K562 (cell line): Measurements from ENCODE around the gene CLEC2D. TPM values are rescaled to one million over a fixed set of nuclear protein-coding genes. Genes with fewer than 3 reads are reported as not detected.

Experiments
- MBD1 ChIP-seq: fragments of 250-450 bp; sonication (Bioruptor Pico); IDR thresholded peaks from 2 replicates; pipeline ENCODE4 v1.8.0; 2022; ENCODE audit warnings: inconsistent platforms
- MXD1 ChIP-seq: fragments of 250-450 bp; sonication (Bioruptor Pico); IDR thresholded peaks from 2 replicates; pipeline ENCODE4 v1.8.0; 2021; ENCODE audit warnings: borderline replicate concordance, mild to moderate bottlenecking, moderate library complexity; ENCODE audit not compliant: poor library complexity, severe bottlenecking
- TSHZ1 ChIP-seq: fragments of 250-450 bp; sonication (Bioruptor Pico); IDR thresholded peaks from 2 replicates; pipeline ENCODE4 v1.4.0; 2020; ENCODE audit warnings: mild to moderate bottlenecking, moderate library complexity
- ZNF197 ChIP-seq: fragments of 200-800 bp; sonication (Bioruptor generic); IDR thresholded peaks from 2 replicates; pipeline ENCODE4 v1.6.1; 2016; ENCODE audit warnings: low read depth, missing genetic modification characterization, missing compliant biosample characterization
- ZNF384 ChIP-seq: IDR thresholded peaks from 2 replicates; pipeline ENCODE4 v1.6.1; 2012; ENCODE audit warnings: low read depth, low read length, improper control_type of control experiment
- ZNF830 ChIP-seq: fragments of 250-450 bp; sonication (Bioruptor Pico); IDR thresholded peaks from 2 replicates; pipeline ENCODE4 v1.5.0; 2021; ENCODE audit warnings: mild to moderate bottlenecking
- polyA plus RNA-seq, 8 experiments: library from polyadenylated mRNA; depleted of rRNA in 4 of 8; stranded (reverse) in 5 of 8; unstranded in 3 of 8; fragments of >200 nt; fragmentation: Nextera tagmentation in 2 of 8; fragmentation: Illumina TruSeq in 1 of 8; extraction: Ambion mirVana in 2 of 8; extraction: Trizol in 1 of 8; gene quantifications; 2 replicates each; pipeline versions ENCODE4 v1.2.1 to v1.2.3, GENCODE V29; 2011 to 2014; ENCODE audit warnings: inconsistent platforms in 1 of 8, missing spikeins in 1 of 8
- total RNA-seq, 7 experiments: library from RNA; depleted of rRNA in 6 of 7; stranded (reverse); fragments of >200 nt in 6 of 7; fragmentation: Illumina TruSeq in 2 of 7; extraction: Trizol in 2 of 7; gene quantifications; 2 replicates each; pipeline versions ENCODE4 v1.2.1 to v1.2.3, GENCODE V29; 2011 to 2021; ENCODE audit warnings: low replicate concordance in 1 of 7
- TF ChIP-seq, protein P1 (sequence below), 2 experiments: fragments of 450-650 bp; IDR thresholded peaks; 2 replicates each; pipeline ENCODE4 v1.6.1; 2018; ENCODE audit warnings: mild to moderate bottlenecking in 2 of 2, low read depth in 1 of 2; ENCODE audit not compliant: partially characterized antibody in 2 of 2
- TF ChIP-seq, protein P2 (sequence below), 2 experiments: fragments of 200-800 bp in 1 of 2; sonication (Bioruptor generic) in 1 of 2; sonication (generic) in 1 of 2; formaldehyde crosslinking in 1 of 2; IDR thresholded peaks in 1 of 2; conservative IDR thresholded peaks in 1 of 2; 2 replicates each; pipeline versions ENCODE4 v1.5.0 to v1.6.1; 2016 to 2020; ENCODE audit warnings: missing compliant biosample characterization in 1 of 2, missing genetic modification characterization in 1 of 2, missing genetic modification reagents in 1 of 2

CLEC2D gene
- total and polyA plus RNA-seq, 9 of the 15 experiments (the other 6 are each of a cell fraction or from before 2014, with no cell fraction given): 1.4 to 5.0 (median 2.2) TPM

GRCh38 chr12:9647825-9648700, 21.4 kb upstream of the CLEC2D start (continued):
- TF ChIP-seq, protein P1, sequence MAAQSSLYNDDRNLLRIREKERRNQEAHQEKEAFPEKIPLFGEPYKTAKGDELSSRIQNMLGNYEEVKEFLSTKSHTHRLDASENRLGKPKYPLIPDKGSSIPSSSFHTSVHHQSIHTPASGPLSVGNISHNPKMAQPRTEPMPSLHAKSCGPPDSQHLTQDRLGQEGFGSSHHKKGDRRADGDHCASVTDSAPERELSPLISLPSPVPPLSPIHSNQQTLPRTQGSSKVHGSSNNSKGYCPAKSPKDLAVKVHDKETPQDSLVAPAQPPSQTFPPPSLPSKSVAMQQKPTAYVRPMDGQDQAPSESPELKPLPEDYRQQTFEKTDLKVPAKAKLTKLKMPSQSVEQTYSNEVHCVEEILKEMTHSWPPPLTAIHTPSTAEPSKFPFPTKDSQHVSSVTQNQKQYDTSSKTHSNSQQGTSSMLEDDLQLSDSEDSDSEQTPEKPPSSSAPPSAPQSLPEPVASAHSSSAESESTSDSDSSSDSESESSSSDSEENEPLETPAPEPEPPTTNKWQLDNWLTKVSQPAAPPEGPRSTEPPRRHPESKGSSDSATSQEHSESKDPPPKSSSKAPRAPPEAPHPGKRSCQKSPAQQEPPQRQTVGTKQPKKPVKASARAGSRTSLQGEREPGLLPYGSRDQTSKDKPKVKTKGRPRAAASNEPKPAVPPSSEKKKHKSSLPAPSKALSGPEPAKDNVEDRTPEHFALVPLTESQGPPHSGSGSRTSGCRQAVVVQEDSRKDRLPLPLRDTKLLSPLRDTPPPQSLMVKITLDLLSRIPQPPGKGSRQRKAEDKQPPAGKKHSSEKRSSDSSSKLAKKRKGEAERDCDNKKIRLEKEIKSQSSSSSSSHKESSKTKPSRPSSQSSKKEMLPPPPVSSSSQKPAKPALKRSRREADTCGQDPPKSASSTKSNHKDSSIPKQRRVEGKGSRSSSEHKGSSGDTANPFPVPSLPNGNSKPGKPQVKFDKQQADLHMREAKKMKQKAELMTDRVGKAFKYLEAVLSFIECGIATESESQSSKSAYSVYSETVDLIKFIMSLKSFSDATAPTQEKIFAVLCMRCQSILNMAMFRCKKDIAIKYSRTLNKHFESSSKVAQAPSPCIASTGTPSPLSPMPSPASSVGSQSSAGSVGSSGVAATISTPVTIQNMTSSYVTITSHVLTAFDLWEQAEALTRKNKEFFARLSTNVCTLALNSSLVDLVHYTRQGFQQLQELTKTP (IDR thresholded peaks at IDR 0.05; ENCODE audit: low read depth in 1 of 2, partially characterized antibody in 2 of 2): peak in 1 of 2 experiments; percentile 46
- no peak for TF ChIP-seq ZNF830 (CRISPR knock-in tag)
- no peak for TF ChIP-seq MXD1 (CRISPR knock-in tag)
- TF ChIP-seq MBD1 (CRISPR knock-in tag): no peak
- no peak for TF ChIP-seq TSHZ1 (CRISPR knock-in tag)
- no peak for TF ChIP-seq ZNF197 (CRISPR knock-in tag)
- no peak for TF ChIP-seq ZNF384
- TF ChIP-seq, protein P2, sequence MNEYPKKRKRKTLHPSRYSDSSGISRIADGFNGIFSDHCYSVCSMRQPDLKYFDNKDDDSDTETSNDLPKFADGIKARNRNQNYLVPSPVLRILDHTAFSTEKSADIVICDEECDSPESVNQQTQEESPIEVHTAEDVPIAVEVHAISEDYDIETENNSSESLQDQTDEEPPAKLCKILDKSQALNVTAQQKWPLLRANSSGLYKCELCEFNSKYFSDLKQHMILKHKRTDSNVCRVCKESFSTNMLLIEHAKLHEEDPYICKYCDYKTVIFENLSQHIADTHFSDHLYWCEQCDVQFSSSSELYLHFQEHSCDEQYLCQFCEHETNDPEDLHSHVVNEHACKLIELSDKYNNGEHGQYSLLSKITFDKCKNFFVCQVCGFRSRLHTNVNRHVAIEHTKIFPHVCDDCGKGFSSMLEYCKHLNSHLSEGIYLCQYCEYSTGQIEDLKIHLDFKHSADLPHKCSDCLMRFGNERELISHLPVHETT (CRISPR knock-in tag; conservative IDR thresholded peaks at IDR 0.05 in 1 of 2, IDR thresholded peaks at IDR 0.05 in 1 of 2): no peak
